ENCODE data around the gene DENND1B.
"Not testable (repeated sequence)": the region's sequence is repeated elsewhere in the genome, so short reads cannot be mapped to it uniquely, and the experiment has no call there.

DENND1B gene

GRCh38 chr1:197619008-197619640 lies 156.2 kb downstream of the DENND1B start:
- DNase-seq = no peak

- DNase-seq = no peak
Observed at GRCh38 chr1:197618061-197618460, 157.2 kb downstream of the DENND1B start.

- DNase-seq = no peak
Observed at GRCh38 chr1:197615693-197616011, 159.6 kb downstream of the DENND1B start.

- DNase-seq = no peak
Observed at GRCh38 chr1:197614916-197615692, 160.2 kb downstream of the DENND1B start.

- DNase-seq = no peak
Observed at GRCh38 chr1:197606168-197606845, 169.0 kb downstream of the DENND1B start.

- DNase-seq = no peak
Observed at GRCh38 chr1:197604302-197604701, 171.0 kb downstream of the DENND1B start.

GRCh38 chr1:197600751-197601150 lies 174.5 kb downstream of the DENND1B start:
- DNase-seq = no peak

GRCh38 chr1:197599789-197600188 lies 175.5 kb downstream of the DENND1B start:
- no peak for DNase-seq

GRCh38 chr1:197598935-197599334 lies 176.3 kb downstream of the DENND1B start:
- DNase-seq = no peak

- no peak for DNase-seq
Observed at GRCh38 chr1:197595304-197595904, 179.9 kb downstream of the DENND1B start.

GRCh38 chr1:197590687-197591086 lies 184.6 kb downstream of the DENND1B start:
- no peak for DNase-seq

GRCh38 chr1:197585809-197586208 lies 189.5 kb downstream of the DENND1B start:
- DNase-seq = no peak

GRCh38 chr1:197577580-197577979 lies 197.7 kb downstream of the DENND1B start:
- no peak for DNase-seq

- DNase-seq = not testable (repeated sequence)
Observed at GRCh38 chr1:197575531-197575930, 199.7 kb downstream of the DENND1B start.

- no peak for DNase-seq
Observed at GRCh38 chr1:197572169-197572568, 203.1 kb downstream of the DENND1B start.

GRCh38 chr1:197567442-197567841 lies 207.8 kb downstream of the DENND1B start:
- no peak for DNase-seq

GRCh38 chr1:197561041-197561440 lies 214.2 kb downstream of the DENND1B start:
- no peak for DNase-seq

GRCh38 chr1:197559655-197560054 lies 215.6 kb downstream of the DENND1B start:
- DNase-seq = no peak

GRCh38 chr1:197559244-197559643 lies 216.0 kb downstream of the DENND1B start:
- no peak for DNase-seq

- DNase-seq = no peak
Observed at GRCh38 chr1:197557302-197557701, 218.0 kb downstream of the DENND1B start.

- no peak for DNase-seq
Observed at GRCh38 chr1:197553281-197553680, 222.0 kb downstream of the DENND1B start.

- DNase-seq = no peak
Observed at GRCh38 chr1:197546989-197547388, 228.3 kb downstream of the DENND1B start.

GRCh38 chr1:197544553-197544952 lies 230.7 kb downstream of the DENND1B start:
- no peak for DNase-seq

- no peak for DNase-seq
Observed at GRCh38 chr1:197544130-197544529, 231.2 kb downstream of the DENND1B start.

All from stimulated activated CD4-positive, alpha-beta T cell treated with anti-CD3 and anti-CD28 coated beads, Interleukin-12 subunit alpha, Interleukin-12 subunit beta, amount 100 ng/mL, for 4 hours (primary cell).